HG02571 (cell line): Measurements from ENCODE around the gene ATXN10.
"Not testable (repeated sequence)": the region's sequence is repeated elsewhere in the genome, so short reads cannot be mapped to it uniquely, and the experiment has no call there.

Source experiments
- ATAC-seq: cut with Tn5 transposase; IDR thresholded peaks from one replicate; pipeline ENCODE4 v1.9.1; 2021; ENCODE audit warnings: mild to moderate bottlenecking, moderate library complexity; ENCODE audit not compliant: unreplicated experiment

Gene ATXN10

GRCh38 chr22:45781459-45781858 lies 109.8 kb downstream of the ATXN10 start:
- no peak for ATAC-seq

GRCh38 chr22:45781966-45782365 lies 110.3 kb downstream of the ATXN10 start:
- no peak for ATAC-seq

- ATAC-seq = no peak
Observed at GRCh38 chr22:45783021-45783420, 111.4 kb downstream of the ATXN10 start.

- ATAC-seq = no peak
Observed at GRCh38 chr22:45783690-45784089, 112.1 kb downstream of the ATXN10 start.

GRCh38 chr22:45784357-45785277 lies 113.0 kb downstream of the ATXN10 start:
- ATAC-seq = no peak

- no peak for ATAC-seq
Observed at GRCh38 chr22:45785458-45785857, 113.8 kb downstream of the ATXN10 start.

- no peak for ATAC-seq
Observed at GRCh38 chr22:45786726-45787125, 115.1 kb downstream of the ATXN10 start.

GRCh38 chr22:45787759-45788158 lies 116.1 kb downstream of the ATXN10 start:
- ATAC-seq = no peak

- no peak for ATAC-seq
Observed at GRCh38 chr22:45788522-45788921, 116.9 kb downstream of the ATXN10 start.

- no peak for ATAC-seq
Observed at GRCh38 chr22:45790401-45790800, 118.8 kb downstream of the ATXN10 start.

- no peak for ATAC-seq
Observed at GRCh38 chr22:45793161-45793560, 121.5 kb downstream of the ATXN10 start.

GRCh38 chr22:45793892-45794291 lies 122.3 kb downstream of the ATXN10 start:
- ATAC-seq = no peak

GRCh38 chr22:45796009-45796408 lies 124.4 kb downstream of the ATXN10 start:
- ATAC-seq = not testable (repeated sequence)

GRCh38 chr22:45799291-45799690 lies 127.7 kb downstream of the ATXN10 start:
- no peak for ATAC-seq

GRCh38 chr22:45802054-45802453 lies 130.4 kb downstream of the ATXN10 start:
- no peak for ATAC-seq

GRCh38 chr22:45804319-45804985 lies 132.8 kb downstream of the ATXN10 start:
- ATAC-seq = no peak

- no peak for ATAC-seq
Observed at GRCh38 chr22:45804986-45805325, 133.3 kb downstream of the ATXN10 start.

- ATAC-seq = no peak
Observed at GRCh38 chr22:45805413-45805812, 133.8 kb downstream of the ATXN10 start.

GRCh38 chr22:45807156-45807915 lies 135.7 kb downstream of the ATXN10 start:
- ATAC-seq = no peak

GRCh38 chr22:45812910-45813309 lies 141.3 kb downstream of the ATXN10 start:
- ATAC-seq = no peak

- ATAC-seq = no peak
Observed at GRCh38 chr22:45814198-45814597, 142.6 kb downstream of the ATXN10 start.

GRCh38 chr22:45816776-45817175 lies 145.1 kb downstream of the ATXN10 start:
- no peak for ATAC-seq
